Activated CD4-positive, alpha-beta T cell treated with anti-CD3 and anti-CD28 coated beads, Interleukin-2, amount 10 ng/mL, durations not matched to agents 7 days and 5 days (primary cell): ENCODE measurements around the gene LRRC15. TPM values are rescaled to one million over a fixed set of nuclear protein-coding genes. Genes with fewer than 3 reads are reported as not detected.
A peak's percentile ranks its signal among the peaks of the same experiment; 100 is the strongest.

Experiments used
- CTCF ChIA-PET: fragments of 350-600 bp; sonication (Branson Sonifier 250); formaldehyde crosslinking; loops from one replicate; lab custom pipeline; 2021; ENCODE audit warnings: antibody characterized with exemption; lab: Charles Lee
- POLR2A ChIA-PET: fragments of 350-600 bp; sonication (Branson Sonifier 250); formaldehyde crosslinking; loops from one replicate; lab custom pipeline; 2021; ENCODE audit warnings: antibody characterized with exemption; lab: Charles Lee
- DNase-seq: peaks from one replicate; pipeline ENCODE4 v3.0.0-alpha.2; 2020
- H3K27ac Mint-ChIP-seq: one replicate; pipeline ENCODE4 v1.8.0; 2021; ENCODE audit warnings: mild to moderate bottlenecking, moderate library complexity, mixed read lengths
- H3K27me3 Mint-ChIP-seq: one replicate; pipeline ENCODE4 v1.8.0; 2021; ENCODE audit warnings: mixed read lengths
- H3K36me3 Mint-ChIP-seq: one replicate; pipeline ENCODE4 v1.8.0; 2021; ENCODE audit warnings: low read depth, mixed read lengths
- H3K4me1 Mint-ChIP-seq: one replicate; pipeline ENCODE4 v1.8.0; 2021; ENCODE audit warnings: mixed read lengths
- H3K4me3 Mint-ChIP-seq: one replicate; pipeline ENCODE4 v1.8.0; 2021; ENCODE audit warnings: mild to moderate bottlenecking, moderate library complexity, mixed read lengths
- H3K9me3 Mint-ChIP-seq: one replicate; pipeline ENCODE4 v1.8.0; 2021; ENCODE audit warnings: mixed read lengths
- total RNA-seq, 2 experiments: library from RNA; stranded (reverse); gene quantifications; one replicate each; pipeline ENCODE4 v1.2.3, GENCODE V29; 2021

Gene LRRC15
- total RNA-seq, 2 experiments from 2014 or later, result not detected

- no peak overlapping the region for H3K27ac Mint-ChIP-seq
- CTCF ChIA-PET, result no interaction called here
- H3K4me1 Mint-ChIP-seq, result no peaks in the 10 kb centered on the region
- no peak overlapping the region for H3K4me3 Mint-ChIP-seq
- H3K36me3 Mint-ChIP-seq, result no peaks in the 10 kb centered on the region
- DNase-seq, result no peak
- no peaks in the 10 kb centered on the region for H3K9me3 Mint-ChIP-seq
- POLR2A ChIA-PET, result no interaction called here
- no peaks in the 10 kb centered on the region for H3K27me3 Mint-ChIP-seq
Measured at GRCh38 chr3:194351952-194352536, 17.5 kb downstream of the LRRC15 start.

- CTCF ChIA-PET, result no interaction called here
- no peaks in the 10 kb centered on the region for H3K27me3 Mint-ChIP-seq
- POLR2A ChIA-PET, result no interaction called here
Measured at GRCh38 chr3:194351080-194351672, 18.4 kb downstream of the LRRC15 start, which contains the start of gene CPN2. CPN2 (minus strand) TSS chr3:194351328; CDS start chr3:194342702, 8,626 bp downstream.

GRCh38 chr3:194350726-194351071 lies 18.8 kb downstream of the LRRC15 start:
- no peak for DNase-seq
- Mint-ChIP-seq H3K4me1 (no peaks in the 10 kb centered on the region), H3K27me3 (no peaks in the 10 kb centered on the region), H3K4me3 (no peak overlapping the region), H3K27ac (no peak overlapping the region), H3K9me3 (no peaks in the 10 kb centered on the region), H3K36me3 (no peaks in the 10 kb centered on the region)
- ChIA-PET POLR2A (no interaction called here), CTCF (no interaction called here)

More at GRCh38 chr3:194351080-194351672, 18.4 kb downstream of the LRRC15 start, which contains the start of gene CPN2:
- H3K27ac Mint-ChIP-seq, result no peak within 1 kb of the TSS
- H3K4me1 Mint-ChIP-seq, result no peaks in the 10 kb centered on the region
- no peaks in the 10 kb centered on the region for H3K9me3 Mint-ChIP-seq
- no peak for DNase-seq
- H3K4me3 Mint-ChIP-seq, result no peak within 1 kb of the TSS
- H3K36me3 Mint-ChIP-seq, result no peaks in the 10 kb centered on the region

GRCh38 chr3:194348354-194348753 lies 21.2 kb downstream of the LRRC15 start:
- no peaks in the 10 kb centered on the region for H3K9me3 Mint-ChIP-seq
- ChIA-PET POLR2A (no interaction called here), CTCF (no interaction called here)
- no peaks in the 10 kb centered on the region for H3K4me1 Mint-ChIP-seq
- H3K4me3 Mint-ChIP-seq, result no peak overlapping the region
- no peak overlapping the region for H3K27ac Mint-ChIP-seq
- H3K36me3 Mint-ChIP-seq, result no peaks in the 10 kb centered on the region
- peaks cover 3% of the 10 kb centered on the region for H3K27me3 Mint-ChIP-seq
- DNase-seq, result no peak

- Mint-ChIP-seq H3K36me3 (no peaks in the 10 kb centered on the region), H3K4me3 (no peak overlapping the region), H3K27me3 (peaks cover 9% of the 10 kb centered on the region), H3K27ac (no peak overlapping the region), H3K4me1 (no peaks in the 10 kb centered on the region), H3K9me3 (no peaks in the 10 kb centered on the region)
- no peak for DNase-seq
- ChIA-PET POLR2A (no interaction called here), CTCF (interaction anchor here (0.6 to 0.7 kb wide), 2 partner anchors 9 to 264 kb away, joined by 3 to 4 read pairs; no protein-coding TSS in a partner anchor)
Measured at GRCh38 chr3:194346621-194347020, 22.9 kb downstream of the LRRC15 start.

GRCh38 chr3:194346035-194346434 lies 23.5 kb downstream of the LRRC15 start:
- Mint-ChIP-seq H3K4me1 (no peaks in the 10 kb centered on the region), H3K36me3 (no peaks in the 10 kb centered on the region), H3K9me3 (no peaks in the 10 kb centered on the region), H3K27ac (no peak overlapping the region), H3K27me3 (peaks cover 9% of the 10 kb centered on the region), H3K4me3 (no peak overlapping the region)
- ChIA-PET POLR2A (no interaction called here), CTCF (interaction anchor here (0.9 to 1.3 kb wide), 2 partner anchors 41 to 50 kb away, joined by 3 read pairs; no protein-coding TSS in a partner anchor)
- DNase-seq, result no peak

- H3K4me1 Mint-ChIP-seq, result no peaks in the 10 kb centered on the region
- H3K27me3 Mint-ChIP-seq, result peaks cover 12% of the 10 kb centered on the region
- DNase-seq, result peak; percentile 72
- no peaks in the 10 kb centered on the region for H3K9me3 Mint-ChIP-seq
- no peak overlapping the region for H3K4me3 Mint-ChIP-seq
- ChIA-PET POLR2A (no interaction called here), CTCF (interaction anchor here (0.6 to 2.5 kb wide), 7 partner anchors 10 to 574 kb away, joined by 3 to 12 read pairs (median 3); no protein-coding TSS in a partner anchor)
- H3K27ac Mint-ChIP-seq, result no peak overlapping the region
- H3K36me3 Mint-ChIP-seq, result no peaks in the 10 kb centered on the region
Measured at GRCh38 chr3:194344012-194344411, 25.5 kb downstream of the LRRC15 start.

GRCh38 chr3:194343561-194343893 lies 26.0 kb downstream of the LRRC15 start:
- Mint-ChIP-seq H3K36me3 (no peaks in the 10 kb centered on the region), H3K27ac (no peak overlapping the region), H3K4me3 (no peak overlapping the region), H3K9me3 (no peaks in the 10 kb centered on the region), H3K4me1 (no peaks in the 10 kb centered on the region), H3K27me3 (peaks cover 12% of the 10 kb centered on the region)
- ChIA-PET POLR2A (no interaction called here), CTCF (interaction anchor here (0.6 to 2.5 kb wide), 8 partner anchors 10 to 573 kb away, joined by 3 to 12 read pairs (median 3); no protein-coding TSS in a partner anchor)
- no peak for DNase-seq

GRCh38 chr3:194342861-194343560 lies 26.5 kb downstream of the LRRC15 start:
- no peak overlapping the region for H3K27ac Mint-ChIP-seq
- no peak overlapping the region for H3K4me3 Mint-ChIP-seq
- POLR2A ChIA-PET, result no interaction called here

GRCh38 chr3:194340757-194341400 lies 28.7 kb downstream of the LRRC15 start:
- Mint-ChIP-seq H3K36me3 (no peaks in the 10 kb centered on the region), H3K9me3 (no peaks in the 10 kb centered on the region), H3K4me1 (no peaks in the 10 kb centered on the region), H3K27ac (no peak overlapping the region), H3K27me3 (peaks cover 12% of the 10 kb centered on the region), H3K4me3 (no peak overlapping the region)
- DNase-seq, result no peak
- CTCF ChIA-PET, result interaction anchor here (1.6 kb wide), 1 partner anchor 25 kb away, joined by 5 read pairs; no protein-coding TSS in a partner anchor
- POLR2A ChIA-PET, result no interaction called here

More at GRCh38 chr3:194342861-194343560, 26.5 kb downstream of the LRRC15 start:
- Mint-ChIP-seq H3K27me3 (peaks cover 12% of the 10 kb centered on the region), H3K36me3 (no peaks in the 10 kb centered on the region), H3K9me3 (no peaks in the 10 kb centered on the region), H3K4me1 (no peaks in the 10 kb centered on the region)
- DNase-seq, result no peak
- CTCF ChIA-PET, result interaction anchor here (0.9 to 2.5 kb wide), 5 partner anchors 10 to 557 kb away, joined by 3 to 12 read pairs (median 4); no protein-coding TSS in a partner anchor

GRCh38 chr3:194339840-194340239 lies 29.7 kb downstream of the LRRC15 start:
- H3K4me1 Mint-ChIP-seq, result no peaks in the 10 kb centered on the region
- ChIA-PET CTCF (interaction anchor here (0.7 to 1.6 kb wide), 4 partner anchors 28 to 694 kb away, joined by 3 to 4 read pairs (median 3); no protein-coding TSS in a partner anchor), POLR2A (no interaction called here)
- no peaks in the 10 kb centered on the region for H3K36me3 Mint-ChIP-seq
- H3K9me3 Mint-ChIP-seq, result no peaks in the 10 kb centered on the region
- DNase-seq, result no peak
- H3K4me3 Mint-ChIP-seq, result no peak overlapping the region
- H3K27me3 Mint-ChIP-seq, result peaks cover 12% of the 10 kb centered on the region
- H3K27ac Mint-ChIP-seq, result no peak overlapping the region

- no peaks in the 10 kb centered on the region for H3K9me3 Mint-ChIP-seq
Measured at GRCh38 chr3:194339356-194339755, 30.2 kb downstream of the LRRC15 start.

More at GRCh38 chr3:194339356-194339755, 30.2 kb downstream of the LRRC15 start:
- ChIA-PET CTCF (interaction anchor here (0.9 to 1.6 kb wide), 3 partner anchors 28 to 694 kb away, joined by 3 to 4 read pairs (median 3); no protein-coding TSS in a partner anchor), POLR2A (no interaction called here)
- no peak for DNase-seq
- Mint-ChIP-seq H3K4me3 (no peak overlapping the region), H3K36me3 (no peaks in the 10 kb centered on the region), H3K27ac (no peak overlapping the region), H3K4me1 (no peaks in the 10 kb centered on the region), H3K27me3 (peaks cover 12% of the 10 kb centered on the region)
